HG02938 (cell line): ENCODE results near the gene STX11.
A peak's percentile ranks its signal among the peaks of the same experiment; 100 is the strongest.
"Not testable (repeated sequence)": the region's sequence is repeated elsewhere in the genome, so short reads cannot be mapped to it uniquely, and the experiment has no call there.

ENCODE experiments used
- ATAC-seq: cut with Tn5 transposase; IDR thresholded peaks from one replicate; pipeline ENCODE4 v1.9.1; 2021; ENCODE audit warnings: mild to moderate bottlenecking, moderate library complexity; ENCODE audit not compliant: unreplicated experiment

STX11 gene

DNA sequence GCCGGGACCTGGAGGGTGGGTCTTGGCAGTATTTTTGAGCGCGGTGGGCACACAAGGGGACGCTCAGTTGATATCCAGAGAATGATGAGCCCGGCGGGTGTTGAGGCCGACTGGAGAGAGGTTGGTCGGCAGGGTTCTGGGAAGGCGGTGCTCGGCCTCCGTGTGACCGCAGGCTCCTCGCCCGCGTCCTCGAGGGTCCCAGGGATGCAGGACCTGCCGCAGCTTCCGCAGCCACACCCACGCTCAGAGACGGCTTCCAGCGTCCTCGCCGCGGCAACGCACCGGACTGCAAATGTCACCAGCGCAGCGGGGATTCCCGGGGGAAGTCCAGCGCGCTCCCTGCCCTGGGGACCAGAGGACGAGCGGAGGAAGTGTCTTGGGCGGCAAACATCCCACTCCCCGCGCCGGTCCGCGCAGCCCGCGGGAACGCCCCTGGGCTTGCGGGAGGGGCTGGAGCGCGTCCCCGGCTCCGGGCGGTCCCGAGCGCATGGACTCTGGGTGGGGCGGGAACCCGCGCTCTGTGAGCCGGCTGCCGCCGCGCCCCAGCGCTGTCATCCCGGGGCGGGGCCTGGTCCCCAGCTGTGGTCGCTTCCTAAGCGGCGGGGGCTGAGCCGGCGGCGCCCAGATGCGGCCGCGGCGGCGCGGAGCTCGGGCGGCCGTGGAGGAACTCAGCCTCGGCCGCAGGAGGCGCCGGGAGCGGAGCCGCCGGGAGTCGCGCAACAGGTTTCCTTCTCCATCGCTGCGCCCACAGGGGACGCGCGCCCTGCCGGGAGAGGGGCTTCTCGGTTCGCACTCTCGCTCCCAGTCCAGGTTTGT, at the start of gene STX11:
TSS of gene STX11 (plus strand) at position 624 of the 816 bp plus-strand sequence. CDS start 36,111 bp downstream, outside the sequence.
- peak; percentile 53 for ATAC-seq

DNA sequence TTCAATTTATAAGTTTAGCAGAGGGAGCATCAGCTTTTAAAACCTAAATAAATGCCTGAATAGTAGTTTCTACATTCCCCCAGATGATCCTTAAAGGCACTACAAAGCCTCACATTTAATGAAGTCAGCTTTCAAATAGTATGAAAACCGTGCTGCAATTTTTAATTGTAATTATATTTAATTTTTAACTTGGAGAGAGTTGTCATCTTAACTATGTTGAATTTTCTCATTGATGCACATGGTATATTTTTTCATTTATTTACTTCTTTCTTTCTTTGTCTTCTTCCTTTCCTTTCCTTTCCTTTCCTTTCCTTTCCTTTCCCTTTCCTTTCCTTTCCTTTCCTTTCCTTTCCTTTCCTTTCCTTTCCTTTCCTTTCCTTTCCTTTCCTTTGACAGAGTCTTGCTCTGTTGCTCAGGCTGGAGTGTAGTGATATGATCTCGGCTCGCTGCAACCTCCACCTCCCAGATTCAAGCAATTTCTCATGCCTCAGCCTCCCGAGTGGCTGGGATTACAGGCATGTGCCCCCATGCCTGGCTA, 47.2 kb upstream of the STX11 start:
- no peak for ATAC-seq

DNA sequence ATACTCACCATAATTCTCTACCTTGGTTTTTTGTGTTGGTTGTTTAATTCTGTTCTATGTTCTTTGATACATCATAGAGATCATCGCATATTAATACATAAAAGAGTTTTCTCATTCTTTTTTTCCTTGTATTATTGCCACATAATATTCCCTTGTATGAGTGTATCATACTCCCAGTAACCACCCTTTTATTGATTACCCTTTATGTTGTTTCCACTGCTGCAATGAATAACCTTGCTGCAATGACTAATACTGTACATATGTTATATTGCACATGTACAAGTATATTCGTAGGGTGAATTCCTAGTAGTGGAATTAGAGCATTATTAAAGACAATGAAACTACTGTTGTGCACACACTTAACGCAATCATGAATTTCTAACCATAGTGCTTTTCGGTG, 45.8 kb upstream of the STX11 start:
- no peak for ATAC-seq

DNA sequence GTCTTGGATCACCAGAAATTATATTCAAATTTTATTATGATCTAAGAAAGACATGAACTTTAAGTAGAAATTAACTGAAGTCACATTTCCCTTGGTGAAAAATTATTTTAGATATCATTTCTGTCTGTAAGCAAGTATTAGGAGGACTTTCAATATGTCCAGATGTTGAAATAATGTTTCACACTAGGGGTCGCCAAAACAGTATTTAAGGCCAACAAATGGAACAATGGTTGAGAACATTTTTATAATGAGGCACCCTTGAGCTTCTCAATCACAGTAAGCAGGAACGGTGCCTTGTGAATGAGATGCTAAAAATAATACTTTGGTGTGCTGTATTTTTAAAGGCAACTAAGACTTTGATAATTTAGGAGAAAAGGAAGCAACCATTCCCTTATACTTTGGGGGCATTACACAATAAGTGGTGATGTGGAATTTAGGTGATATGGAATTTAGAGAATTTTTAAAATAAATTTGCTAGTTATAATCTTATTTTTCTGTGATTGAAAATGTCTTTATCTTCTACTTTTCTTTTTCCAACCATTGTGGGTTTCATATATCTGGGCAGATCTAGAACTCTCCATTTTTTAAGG, 45.3 kb upstream of the STX11 start:
- ATAC-seq, result peak; percentile 80

DNA sequence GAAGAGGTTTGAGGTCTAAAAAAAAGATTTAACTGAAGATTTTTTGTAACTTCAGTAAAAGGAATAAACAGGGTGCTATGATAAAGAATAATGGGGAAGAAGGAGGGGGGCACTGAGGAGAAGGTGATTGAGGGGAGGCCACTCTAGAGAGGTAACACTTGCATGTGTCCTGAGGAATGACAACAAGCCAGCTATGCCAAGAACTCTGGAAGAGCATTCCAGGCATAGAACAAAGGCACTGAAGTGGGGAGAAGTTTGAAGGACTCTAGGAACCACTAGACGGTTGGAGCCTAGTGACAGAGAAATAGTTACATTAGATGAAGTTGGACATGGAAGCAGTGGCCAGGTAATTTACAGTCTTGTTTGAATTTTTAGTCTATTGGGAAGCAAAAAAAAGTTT, 44.1 kb upstream of the STX11 start:
- no peak for ATAC-seq

DNA sequence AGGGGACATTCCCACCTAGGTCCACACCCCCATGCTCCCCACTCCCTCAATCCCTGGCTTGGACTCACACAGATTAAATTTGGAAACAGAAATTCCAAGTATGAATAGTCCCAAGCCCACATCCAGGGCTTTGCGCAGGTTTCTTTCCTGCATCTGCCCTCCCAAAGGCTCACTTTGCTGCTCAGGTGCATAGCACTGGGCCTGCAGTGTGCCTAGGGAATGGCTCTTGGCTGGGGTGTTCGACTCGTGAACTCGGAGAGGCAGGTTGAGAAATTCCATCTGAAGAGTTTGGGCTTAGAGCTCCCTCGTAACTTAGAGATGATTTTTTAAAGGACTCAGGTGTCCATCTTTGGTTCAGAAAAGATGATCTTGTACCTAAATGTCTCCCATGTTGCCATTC, 40.1 kb upstream of the STX11 start:
- no peak for ATAC-seq

DNA sequence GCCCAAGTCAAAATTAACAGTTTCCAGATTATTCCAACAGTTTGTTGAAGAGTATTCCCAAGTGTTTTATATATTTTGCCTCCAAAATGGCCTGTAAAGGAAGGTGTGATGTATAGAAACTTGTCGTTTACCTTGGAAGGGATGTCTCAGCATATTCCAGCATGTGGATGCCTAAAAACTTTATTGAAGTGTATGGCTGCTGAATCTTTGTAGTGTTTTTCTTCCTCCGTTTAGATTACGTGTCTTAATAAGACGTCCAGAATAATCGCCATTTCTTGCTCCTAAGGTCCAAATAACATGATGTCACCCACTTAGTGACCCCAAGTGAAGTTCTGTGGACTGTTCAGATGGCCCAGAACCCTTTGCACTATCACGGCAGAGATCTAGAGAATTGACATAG, 37.0 kb upstream of the STX11 start:
- no peak for ATAC-seq

DNA sequence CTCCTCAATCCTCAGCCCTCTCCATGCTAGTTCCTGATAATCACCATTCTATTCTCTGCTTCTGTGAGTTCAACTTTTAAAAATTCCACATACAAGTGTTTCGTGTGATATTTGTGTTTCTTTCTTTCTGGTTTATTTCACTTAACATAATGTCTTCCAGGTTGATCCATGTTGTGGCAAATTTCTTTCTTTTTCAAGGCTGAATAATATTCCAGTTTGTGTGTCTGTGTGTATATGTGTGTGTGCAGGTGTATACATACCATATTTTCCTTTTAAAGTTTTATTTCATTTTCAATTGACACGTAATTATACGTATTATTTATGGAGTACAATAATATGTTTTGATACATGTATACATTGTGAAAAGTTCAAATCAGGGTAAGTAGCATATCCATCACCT, 35.1 kb upstream of the STX11 start:
- ATAC-seq, result no peak

DNA sequence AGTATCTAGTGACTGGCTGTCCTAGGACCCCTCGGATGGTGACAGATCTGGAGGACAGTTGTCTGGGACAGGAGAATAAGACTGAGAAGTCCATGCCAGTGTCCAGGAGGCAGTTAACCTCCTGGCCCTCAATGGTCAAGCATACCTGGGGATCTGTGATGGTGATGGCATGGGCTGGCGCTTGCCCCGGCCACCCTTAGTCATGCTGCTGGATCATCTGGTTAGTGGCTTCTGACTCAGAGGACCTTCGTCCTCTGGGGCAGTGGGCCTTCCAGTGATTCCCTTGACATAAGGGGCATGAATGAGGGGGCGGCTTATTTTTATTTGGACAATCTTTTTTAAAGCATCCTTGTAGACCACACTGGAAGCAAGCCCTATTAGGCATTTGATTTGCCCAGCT, 30.9 kb upstream of the STX11 start:
- no peak for ATAC-seq

DNA sequence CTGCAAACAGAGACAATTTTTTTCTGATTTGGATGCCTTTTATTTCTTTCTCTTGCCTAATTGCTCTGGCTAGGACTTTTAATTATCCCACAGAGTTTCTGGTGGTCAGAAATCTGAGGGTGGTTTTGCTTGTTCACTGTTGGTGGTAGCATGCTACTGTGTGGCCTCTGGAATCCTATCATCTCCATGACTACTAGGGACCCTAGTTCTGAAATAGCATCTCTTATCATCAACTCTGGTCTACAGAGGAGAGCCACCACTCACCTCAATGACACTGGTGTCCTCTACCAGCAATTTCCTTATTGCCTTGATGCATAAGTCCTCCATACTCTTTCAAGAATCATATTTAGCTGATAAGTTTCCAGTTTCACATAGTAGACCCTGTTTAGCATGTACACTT, 27.5 kb upstream of the STX11 start:
- no peak for ATAC-seq

DNA sequence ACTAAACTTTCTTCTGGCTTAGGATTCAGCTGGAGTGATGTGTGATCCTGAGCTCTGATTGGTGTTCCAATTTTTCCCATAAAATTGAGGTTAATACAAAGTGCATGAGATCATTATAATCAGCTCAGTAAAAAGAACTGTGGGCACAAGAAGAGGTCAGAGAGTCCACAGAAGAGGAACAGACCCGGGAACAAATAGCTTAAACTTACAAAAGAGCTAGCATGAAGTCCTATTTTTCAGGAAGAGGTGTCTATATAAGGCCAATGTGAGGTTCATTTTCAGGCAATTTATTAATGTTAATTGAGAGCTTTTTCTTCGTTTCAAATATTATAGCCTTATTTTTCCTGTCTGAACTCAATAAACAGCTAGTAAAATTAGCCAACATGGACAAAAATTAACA, 26.9 kb upstream of the STX11 start:
- no peak for ATAC-seq

DNA sequence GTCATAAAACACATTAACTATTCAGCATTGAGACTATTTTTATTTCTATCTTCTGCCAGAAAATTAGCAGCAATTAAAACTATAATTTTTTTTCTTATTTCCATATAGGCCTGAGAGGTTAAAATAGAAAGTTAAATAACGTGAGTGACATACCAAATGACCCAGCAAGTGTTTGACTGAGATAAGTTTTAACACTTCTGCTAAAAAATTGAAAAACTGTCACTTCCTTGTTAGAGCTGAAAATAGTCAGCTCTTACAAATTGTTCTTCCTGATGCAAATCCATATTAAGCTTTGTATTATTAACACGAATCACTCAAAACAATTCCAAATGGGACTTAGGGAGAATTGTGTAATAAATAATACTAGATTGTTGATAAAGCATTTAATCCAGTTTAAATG, 26.5 kb upstream of the STX11 start:
- ATAC-seq, result no peak

DNA sequence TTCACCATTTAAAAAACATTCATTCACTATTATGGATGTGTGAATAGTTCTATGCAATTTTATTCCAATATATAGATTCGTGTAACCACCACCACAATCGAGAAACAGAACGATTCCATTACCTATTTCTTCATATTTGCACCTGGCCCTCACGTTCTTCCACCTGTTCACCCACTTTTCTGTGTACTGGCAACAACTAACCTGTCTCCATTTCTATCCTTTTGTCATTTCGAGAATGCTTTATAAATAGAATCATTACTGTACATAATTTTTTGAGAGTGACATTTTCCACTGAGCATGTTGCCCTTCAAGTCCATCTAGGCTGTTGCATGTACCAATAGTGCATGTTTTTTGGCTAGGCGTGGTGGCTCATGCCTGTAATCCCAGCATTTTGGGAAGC, 23.2 kb upstream of the STX11 start:
- ATAC-seq, result no peak

DNA sequence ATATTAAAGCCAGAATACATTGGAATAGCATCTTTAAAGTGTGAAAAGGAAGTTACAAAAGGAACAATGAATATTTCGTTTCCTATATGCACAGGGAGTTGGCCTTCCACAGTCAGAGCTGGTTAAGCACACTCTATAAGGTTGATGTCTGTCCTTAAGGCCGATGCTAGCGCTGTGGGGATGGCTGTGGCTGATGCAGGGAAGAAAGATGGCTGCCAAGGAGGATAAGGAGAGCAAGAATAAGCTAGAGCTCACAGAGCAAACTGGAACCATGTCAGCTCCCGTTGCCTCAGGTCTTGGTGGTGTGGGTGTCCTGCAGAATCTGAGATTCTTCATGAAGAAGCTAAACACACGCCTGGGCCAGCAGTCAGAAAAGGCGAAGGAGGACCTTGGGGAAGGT, 20.8 kb upstream of the STX11 start:
- ATAC-seq, result no peak

DNA sequence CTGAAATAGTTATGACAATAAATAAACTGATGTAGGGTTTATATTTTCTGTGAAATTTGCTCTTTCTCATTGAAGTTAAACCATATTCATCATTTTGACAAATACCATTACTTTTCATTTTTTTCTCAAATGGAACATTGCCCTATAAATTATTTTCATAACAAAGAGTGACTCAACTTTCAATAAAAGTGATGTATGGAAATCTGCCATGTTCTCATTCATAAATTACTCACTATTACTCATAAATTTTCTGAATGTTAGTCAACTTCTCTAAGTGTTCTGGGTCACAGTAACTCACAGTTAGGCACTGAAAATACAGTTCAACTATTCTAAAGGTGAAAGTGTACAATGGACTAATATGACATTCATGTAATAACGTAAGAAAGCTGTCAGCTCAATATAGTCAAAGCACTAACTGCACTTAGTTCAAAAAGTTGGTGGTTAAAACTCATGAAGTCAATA, 19.0 kb upstream of the STX11 start:
- no peak for ATAC-seq

DNA sequence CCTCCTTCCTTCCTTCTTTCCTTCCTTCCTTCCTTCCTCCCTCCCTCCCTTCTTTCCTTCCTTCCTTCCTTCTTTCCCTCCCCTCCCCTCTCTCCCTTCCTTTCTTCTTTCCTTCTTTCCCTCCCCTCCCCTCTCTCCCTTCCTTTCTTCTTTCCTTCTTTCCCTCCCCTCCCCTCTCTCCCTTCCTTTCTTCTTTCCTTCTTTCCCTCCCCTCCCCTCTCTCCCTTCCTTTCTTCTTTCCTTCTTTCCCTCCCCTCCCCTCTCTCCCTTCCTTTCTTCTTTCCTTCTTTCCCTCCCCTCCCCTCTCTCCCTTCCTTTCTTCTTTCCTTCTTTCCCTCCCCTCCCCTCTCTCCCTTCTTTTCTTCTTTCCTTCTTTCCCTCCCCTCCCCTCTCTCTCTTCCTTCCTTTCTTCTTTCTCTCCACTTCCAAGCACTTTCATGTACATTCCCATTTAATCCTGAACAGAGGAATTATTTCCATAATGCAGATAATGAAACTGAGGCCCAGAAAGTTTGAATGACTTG, 18.1 kb upstream of the STX11 start:
- not testable (repeated sequence) for ATAC-seq

DNA sequence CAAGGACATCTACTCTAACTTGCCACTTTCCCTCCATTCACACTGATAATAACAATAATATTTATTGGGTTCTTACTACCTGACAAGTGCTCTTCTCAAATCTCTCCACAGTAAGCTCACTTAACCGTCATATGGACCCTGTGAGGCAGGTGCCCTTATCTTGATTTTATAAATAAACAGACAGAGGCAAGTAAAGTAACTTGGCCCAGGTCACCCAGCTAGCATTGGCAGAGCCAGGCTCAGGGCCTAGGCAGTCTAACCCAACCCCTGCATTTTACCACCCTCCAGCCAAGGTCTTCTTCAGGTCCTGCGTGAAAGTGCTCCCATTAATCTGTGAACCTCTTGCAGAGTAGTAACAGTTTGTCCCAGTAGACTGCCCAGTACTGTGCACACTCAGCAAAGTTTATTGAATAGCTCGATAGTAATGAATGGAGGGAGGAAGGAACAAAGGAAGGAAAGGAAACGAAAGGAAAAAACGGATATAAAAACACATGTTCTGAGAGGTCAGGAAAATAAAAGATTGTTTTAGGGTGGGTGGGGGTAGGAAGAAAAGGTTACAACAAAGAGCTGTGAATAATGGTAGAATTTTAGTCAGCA, 17.0 kb upstream of the STX11 start:
- ATAC-seq, result no peak

DNA sequence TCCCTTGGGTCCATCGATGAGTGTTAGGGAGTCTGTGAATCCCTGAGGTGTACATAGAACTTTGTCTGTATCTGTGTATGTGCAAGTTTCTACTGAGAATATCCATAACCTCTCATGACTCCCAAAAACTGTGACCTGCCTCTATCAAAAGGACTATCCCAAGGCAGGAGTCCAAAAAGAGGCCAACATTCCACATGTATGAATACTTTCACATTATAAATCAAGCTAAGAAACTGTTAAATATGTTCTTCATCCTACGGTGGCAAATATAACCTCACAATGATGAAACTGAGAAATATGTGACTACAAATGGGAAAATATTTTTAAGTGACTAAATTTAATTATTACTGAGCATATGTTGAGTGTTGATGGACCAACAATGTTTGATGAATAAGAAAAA, 16.1 kb upstream of the STX11 start:
- no peak for ATAC-seq

DNA sequence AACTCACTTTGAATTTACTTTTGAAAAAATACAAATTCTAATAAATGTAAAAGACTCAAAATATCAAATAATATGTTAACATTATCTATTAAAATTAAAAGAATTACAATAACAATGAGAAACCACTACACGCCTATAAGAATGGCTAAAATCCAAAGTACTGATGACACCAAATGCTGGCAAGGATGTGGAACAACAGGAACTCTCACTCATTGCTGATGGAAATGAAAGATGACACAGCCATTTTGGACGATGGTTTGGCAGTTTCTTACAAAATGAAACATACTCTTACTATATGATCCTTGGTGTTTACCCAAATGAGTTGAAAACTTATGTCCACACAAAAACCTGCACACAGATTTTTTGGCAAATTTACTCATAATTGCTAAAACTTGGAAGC, 15.6 kb upstream of the STX11 start:
- no peak for ATAC-seq

DNA sequence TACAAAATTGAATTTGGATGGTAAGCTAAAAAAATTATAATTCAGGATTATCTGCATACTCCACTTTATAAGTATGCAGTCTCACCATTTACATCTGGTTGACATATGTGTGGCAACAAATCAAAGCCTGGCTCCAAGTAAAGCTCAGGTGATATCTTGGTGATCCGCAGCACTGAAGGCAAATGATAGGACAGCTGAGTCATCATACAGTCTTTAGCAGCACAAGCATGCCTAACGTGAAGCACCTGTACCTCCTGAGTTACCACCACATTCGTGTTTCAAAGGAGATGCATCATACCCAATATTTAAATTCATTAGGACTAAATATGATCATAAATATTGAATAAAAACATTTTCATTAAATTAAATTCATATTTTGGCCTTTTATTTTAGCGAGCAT, 11.8 kb upstream of the STX11 start:
- no peak for ATAC-seq

DNA sequence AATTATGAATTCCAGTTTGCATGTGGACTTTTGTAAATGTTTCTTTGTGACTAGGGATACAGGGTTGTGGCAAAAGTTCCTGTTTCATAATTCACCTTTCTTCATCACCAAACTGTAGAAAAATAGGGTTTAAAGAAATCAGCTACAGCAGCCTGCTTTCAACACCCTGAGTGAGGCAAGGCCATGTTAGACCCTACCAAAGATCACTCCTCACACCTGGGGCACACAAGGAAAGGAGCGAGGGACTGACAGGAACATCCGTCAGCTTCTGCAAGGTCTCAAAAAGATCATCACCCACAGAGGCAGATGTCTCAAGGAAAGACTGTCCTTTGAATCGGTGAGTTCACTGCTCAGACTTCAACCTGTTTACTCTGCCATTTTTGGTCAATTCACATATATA, 10.5 kb upstream of the STX11 start:
- no peak for ATAC-seq

DNA sequence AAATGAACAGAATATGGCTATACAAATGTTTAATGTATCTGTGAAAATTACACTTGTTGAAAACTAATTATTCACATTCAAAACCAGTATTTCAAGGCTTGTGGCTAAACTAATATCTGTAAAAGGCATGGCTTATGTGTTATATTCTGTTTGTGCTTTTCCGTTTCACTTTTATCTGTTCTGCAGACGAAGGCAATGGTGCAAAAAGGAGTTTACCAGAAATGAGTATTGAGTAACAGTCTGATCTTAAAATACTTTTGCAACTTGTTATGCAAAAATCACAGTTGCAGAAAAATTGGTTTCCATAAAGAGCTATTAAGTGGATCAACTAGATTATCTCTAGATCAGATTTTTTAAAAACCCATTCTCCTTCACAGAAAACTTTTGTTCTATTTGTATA, 9.4 kb upstream of the STX11 start:
- peak; percentile 83 for ATAC-seq
